Activated CD8-positive, alpha-beta memory T cell treated with anti-CD3 and anti-CD28 coated beads, Interleukin-2, amount 10 ng/mL, durations not matched to agents 7 days and 5 days (primary cell): ENCODE measurements around the gene IDUA. TPM values are rescaled to one million over a fixed set of nuclear protein-coding genes. Genes with fewer than 3 reads are reported as not detected.
A peak's percentile ranks its signal among the peaks of the same experiment; 100 is the strongest.

Experiments used
- ATAC-seq: fragments of 150-1000 bp; cut with Tn5 transposase; one replicate; pipeline ENCODE4 v1.10.0; 2021; ENCODE audit warnings: moderate library complexity
- CTCF ChIA-PET: fragments of 350-600 bp; sonication (Branson Sonifier 250); formaldehyde crosslinking; loops from one replicate; lab custom pipeline; 2021; ENCODE audit warnings: antibody characterized with exemption; lab: Charles Lee
- DNase-seq: peaks from one replicate; pipeline ENCODE4 v3.0.0-alpha.2; 2020
- H3K27ac Mint-ChIP-seq: one replicate; pipeline ENCODE4 v1.8.0; 2021; ENCODE audit warnings: mild to moderate bottlenecking, mixed read lengths
- H3K27me3 Mint-ChIP-seq: one replicate; pipeline ENCODE4 v1.8.0; 2021; ENCODE audit warnings: mixed read lengths
- H3K36me3 Mint-ChIP-seq: one replicate; pipeline ENCODE4 v1.8.0; 2021; ENCODE audit warnings: mild to moderate bottlenecking, mixed read lengths
- H3K4me1 Mint-ChIP-seq: one replicate; pipeline ENCODE4 v1.8.0; 2021; ENCODE audit warnings: mixed read lengths
- H3K4me3 Mint-ChIP-seq: one replicate; pipeline ENCODE4 v1.8.0; 2021; ENCODE audit warnings: mild to moderate bottlenecking, moderate library complexity, mixed read lengths
- H3K9me3 Mint-ChIP-seq: one replicate; pipeline ENCODE4 v1.8.0; 2022; ENCODE audit warnings: low read depth, mixed read lengths
- total RNA-seq, 2 experiments: library from RNA; stranded (reverse); gene quantifications; one replicate each; pipeline ENCODE4 v1.2.3, GENCODE V29; 2021

IDUA gene
- total RNA-seq, 2 experiments from 2014 or later: 27.1 to 28.1 TPM

- DNase-seq: no peak
- H3K27me3 Mint-ChIP-seq: no peaks in the 10 kb centered on the region
- H3K9me3 Mint-ChIP-seq: no peaks in the 10 kb centered on the region
- no peak for ATAC-seq
- H3K4me3 Mint-ChIP-seq: no peak overlapping the region
- H3K36me3 Mint-ChIP-seq: no peaks in the 10 kb centered on the region
- CTCF ChIA-PET: no interaction called here
- H3K27ac Mint-ChIP-seq: no peak overlapping the region
- H3K4me1 Mint-ChIP-seq: peaks cover 5% of the 10 kb centered on the region
These were observed 43.7 kb downstream of the IDUA start for GRCh38 chr4:1030559-1030958.

GRCh38 chr4:1031346-1031745 lies 44.5 kb downstream of the IDUA start:
- Mint-ChIP-seq H3K27ac (no peak overlapping the region), H3K27me3 (no peaks in the 10 kb centered on the region), H3K4me3 (no peak overlapping the region), H3K36me3 (no peaks in the 10 kb centered on the region), H3K9me3 (no peaks in the 10 kb centered on the region), H3K4me1 (no peaks in the 10 kb centered on the region)
- ATAC-seq: no peak
- CTCF ChIA-PET: no interaction called here
- no peak for DNase-seq

- Mint-ChIP-seq H3K4me3 (no peak overlapping the region), H3K4me1 (no peaks in the 10 kb centered on the region), H3K27ac (no peak overlapping the region), H3K9me3 (no peaks in the 10 kb centered on the region), H3K36me3 (no peaks in the 10 kb centered on the region), H3K27me3 (no peaks in the 10 kb centered on the region)
- CTCF ChIA-PET: no interaction called here
- DNase-seq (no peak), ATAC-seq (peak; percentile 40)
These were observed 45.3 kb downstream of the IDUA start for GRCh38 chr4:1031956-1032795.

- Mint-ChIP-seq H3K27me3 (no peaks in the 10 kb centered on the region), H3K27ac (no peak overlapping the region), H3K36me3 (no peaks in the 10 kb centered on the region), H3K4me3 (no peak overlapping the region), H3K9me3 (no peaks in the 10 kb centered on the region), H3K4me1 (no peaks in the 10 kb centered on the region)
- CTCF ChIA-PET: no interaction called here
- no peak for ATAC-seq
- DNase-seq: no peak
These were observed 46.0 kb downstream of the IDUA start for GRCh38 chr4:1032861-1033260.

GRCh38 chr4:1033840-1034551 lies 47.2 kb downstream of the IDUA start:
- H3K9me3 Mint-ChIP-seq: no peaks in the 10 kb centered on the region
- no peaks in the 10 kb centered on the region for H3K27me3 Mint-ChIP-seq
- DNase-seq (no peak), ATAC-seq (no peak)
- CTCF ChIA-PET: no interaction called here
- H3K27ac Mint-ChIP-seq: no peak overlapping the region
- H3K4me1 Mint-ChIP-seq: no peaks in the 10 kb centered on the region
- no peaks in the 10 kb centered on the region for H3K36me3 Mint-ChIP-seq
- H3K4me3 Mint-ChIP-seq: no peak overlapping the region

- Mint-ChIP-seq H3K4me3 (no peak overlapping the region), H3K27me3 (no peaks in the 10 kb centered on the region), H3K4me1 (no peaks in the 10 kb centered on the region), H3K27ac (no peak overlapping the region), H3K9me3 (no peaks in the 10 kb centered on the region), H3K36me3 (no peaks in the 10 kb centered on the region)
- DNase-seq (no peak), ATAC-seq (no peak)
- CTCF ChIA-PET: no interaction called here
These were observed 48.7 kb downstream of the IDUA start for GRCh38 chr4:1035510-1035909.

- no peak for ATAC-seq
- no peak for DNase-seq
- no peaks in the 10 kb centered on the region for H3K4me1 Mint-ChIP-seq
- no peak overlapping the region for H3K4me3 Mint-ChIP-seq
- H3K9me3 Mint-ChIP-seq: no peaks in the 10 kb centered on the region
- H3K27ac Mint-ChIP-seq: no peak overlapping the region
- H3K27me3 Mint-ChIP-seq: no peaks in the 10 kb centered on the region
- CTCF ChIA-PET: no interaction called here
- no peaks in the 10 kb centered on the region for H3K36me3 Mint-ChIP-seq
These were observed 49.3 kb downstream of the IDUA start for GRCh38 chr4:1036095-1036494.

- Mint-ChIP-seq H3K36me3 (no peaks in the 10 kb centered on the region), H3K4me3 (no peak overlapping the region), H3K9me3 (no peaks in the 10 kb centered on the region), H3K27ac (no peak overlapping the region), H3K27me3 (no peaks in the 10 kb centered on the region), H3K4me1 (no peaks in the 10 kb centered on the region)
- ATAC-seq (no peak), DNase-seq (no peak)
- CTCF ChIA-PET: no interaction called here
These were observed 50.3 kb downstream of the IDUA start for GRCh38 chr4:1036976-1037810.

GRCh38 chr4:1038948-1039492 lies 52.2 kb downstream of the IDUA start:
- Mint-ChIP-seq H3K36me3 (no peaks in the 10 kb centered on the region), H3K27ac (no peak overlapping the region), H3K9me3 (no peaks in the 10 kb centered on the region), H3K4me3 (no peak overlapping the region), H3K4me1 (no peaks in the 10 kb centered on the region), H3K27me3 (no peaks in the 10 kb centered on the region)
- ATAC-seq: no peak
- DNase-seq: no peak
- CTCF ChIA-PET: no interaction called here

GRCh38 chr4:1039493-1040343 lies 52.9 kb downstream of the IDUA start:
- no peak for DNase-seq
- CTCF ChIA-PET: no interaction called here
- no peaks in the 10 kb centered on the region for H3K36me3 Mint-ChIP-seq
- ATAC-seq: no peak
- H3K27me3 Mint-ChIP-seq: no peaks in the 10 kb centered on the region
- H3K27ac Mint-ChIP-seq: no peak overlapping the region
- no peak overlapping the region for H3K4me3 Mint-ChIP-seq
- H3K9me3 Mint-ChIP-seq: no peaks in the 10 kb centered on the region
- no peaks in the 10 kb centered on the region for H3K4me1 Mint-ChIP-seq

- Mint-ChIP-seq H3K36me3 (no peaks in the 10 kb centered on the region), H3K27me3 (peaks cover 4% of the 10 kb centered on the region), H3K9me3 (no peaks in the 10 kb centered on the region), H3K4me1 (no peaks in the 10 kb centered on the region), H3K4me3 (no peak overlapping the region), H3K27ac (no peak overlapping the region)
- ATAC-seq: no peak
- CTCF ChIA-PET: no interaction called here
- no peak for DNase-seq
These were observed 53.7 kb downstream of the IDUA start for GRCh38 chr4:1040344-1041146.
